ENCODE results near the gene C11orf91. TPM values are rescaled to one million over a fixed set of nuclear protein-coding genes. Genes with fewer than 3 reads are reported as not detected.
"Not testable (repeated sequence)": the region's sequence is repeated elsewhere in the genome, so short reads cannot be mapped to it uniquely, and the experiment has no call there.

Gene C11orf91
- total RNA-seq, 1 donor = not detected

DNA sequence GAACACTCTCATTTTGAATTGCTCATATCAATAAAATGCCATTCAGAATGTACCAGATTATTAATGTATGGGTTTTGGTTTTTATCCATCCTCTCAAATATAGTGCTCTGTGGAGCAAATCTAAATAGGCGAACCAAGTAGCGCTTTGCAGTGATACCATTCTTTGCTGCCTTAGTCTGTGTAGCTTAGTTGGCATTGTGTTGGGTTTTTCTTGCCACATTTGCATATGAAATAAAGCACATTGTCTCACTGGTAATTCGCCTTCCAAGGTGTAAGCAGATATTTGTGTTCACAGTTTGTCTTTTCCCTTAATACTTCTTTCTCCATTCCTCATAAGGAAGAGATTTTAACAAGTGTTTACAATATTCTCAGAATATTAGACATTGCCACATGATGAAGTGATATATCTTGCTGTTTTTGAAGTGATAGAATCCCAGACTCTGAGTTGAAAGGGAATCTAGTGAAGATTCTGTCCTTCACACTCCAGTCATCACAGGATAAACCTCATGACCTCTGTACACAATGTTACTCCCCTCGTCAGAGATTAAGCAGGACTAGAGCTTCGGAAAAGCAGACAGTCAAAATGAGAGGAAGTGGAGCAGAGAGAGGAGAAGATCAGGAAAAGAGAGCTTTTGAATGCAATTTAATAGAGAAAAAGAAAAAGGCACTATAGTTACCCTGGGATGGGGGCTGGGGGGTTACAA is 16.5 kb downstream of the C11orf91 start:
- DNase-seq (ENCODE audit: low read depth) = no peak
- no peak overlapping the region for H3K4me3 ChIP-seq (ENCODE audit: low read depth, low read length)
- TF ChIP-seq, protein P1, sequence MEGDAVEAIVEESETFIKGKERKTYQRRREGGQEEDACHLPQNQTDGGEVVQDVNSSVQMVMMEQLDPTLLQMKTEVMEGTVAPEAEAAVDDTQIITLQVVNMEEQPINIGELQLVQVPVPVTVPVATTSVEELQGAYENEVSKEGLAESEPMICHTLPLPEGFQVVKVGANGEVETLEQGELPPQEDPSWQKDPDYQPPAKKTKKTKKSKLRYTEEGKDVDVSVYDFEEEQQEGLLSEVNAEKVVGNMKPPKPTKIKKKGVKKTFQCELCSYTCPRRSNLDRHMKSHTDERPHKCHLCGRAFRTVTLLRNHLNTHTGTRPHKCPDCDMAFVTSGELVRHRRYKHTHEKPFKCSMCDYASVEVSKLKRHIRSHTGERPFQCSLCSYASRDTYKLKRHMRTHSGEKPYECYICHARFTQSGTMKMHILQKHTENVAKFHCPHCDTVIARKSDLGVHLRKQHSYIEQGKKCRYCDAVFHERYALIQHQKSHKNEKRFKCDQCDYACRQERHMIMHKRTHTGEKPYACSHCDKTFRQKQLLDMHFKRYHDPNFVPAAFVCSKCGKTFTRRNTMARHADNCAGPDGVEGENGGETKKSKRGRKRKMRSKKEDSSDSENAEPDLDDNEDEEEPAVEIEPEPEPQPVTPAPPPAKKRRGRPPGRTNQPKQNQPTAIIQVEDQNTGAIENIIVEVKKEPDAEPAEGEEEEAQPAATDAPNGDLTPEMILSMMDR (IDR thresholded peaks at IDR 0.05; ENCODE audit: insufficient read depth, low read length) = no peak

DNA sequence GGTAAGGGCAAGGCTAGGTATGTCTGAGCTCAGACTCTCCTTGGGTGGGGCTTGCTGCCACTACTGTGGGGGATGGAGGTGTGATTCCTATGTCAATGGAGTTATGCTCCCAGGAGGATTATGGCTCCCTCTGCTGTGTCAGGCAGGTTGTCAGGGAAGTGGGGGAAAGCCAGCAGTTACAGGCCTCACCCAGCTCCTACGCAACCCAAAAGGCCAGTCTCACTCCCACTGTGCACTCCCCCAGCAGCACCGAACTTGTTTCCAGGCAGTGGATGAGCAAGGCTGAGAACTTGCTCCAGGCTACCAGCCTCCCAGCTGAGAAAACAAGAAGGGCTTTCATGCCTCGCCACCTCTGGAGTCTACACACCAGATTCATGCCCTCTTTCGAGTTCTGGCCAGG is 18.2 kb downstream of the C11orf91 start:
- TF ChIP-seq, protein P1 (IDR thresholded peaks at IDR 0.05; ENCODE audit: insufficient read depth, low read length) = no peak
- no peak for DNase-seq (ENCODE audit: low read depth)
- H3K4me3 ChIP-seq (ENCODE audit: low read depth, low read length) = no peak overlapping the region

DNA sequence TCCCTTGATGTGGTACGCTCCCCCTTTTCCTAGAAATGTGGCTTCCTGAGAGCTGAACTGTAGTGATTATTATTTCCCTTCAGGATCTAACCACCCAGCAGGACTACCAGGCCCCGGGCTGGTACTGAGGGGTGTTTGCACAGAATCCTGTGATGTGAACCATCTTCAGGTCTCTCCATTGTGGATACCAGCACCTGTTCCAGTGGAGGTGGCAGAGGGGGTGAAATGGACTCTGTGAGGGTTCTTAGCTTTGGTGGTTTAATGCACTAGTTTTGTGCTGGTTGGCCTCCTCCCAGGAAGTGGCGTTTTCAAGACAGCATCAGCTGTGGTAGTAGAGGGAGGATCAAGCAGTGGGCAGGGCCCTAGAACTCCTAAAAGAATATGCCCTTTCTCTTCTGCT is 18.6 kb downstream of the C11orf91 start:
- DNase-seq (ENCODE audit: low read depth) = no peak
- TF ChIP-seq, protein P1 (IDR thresholded peaks at IDR 0.05; ENCODE audit: insufficient read depth, low read length) = no peak
- H3K4me3 ChIP-seq (ENCODE audit: low read depth, low read length) = no peak overlapping the region

DNA sequence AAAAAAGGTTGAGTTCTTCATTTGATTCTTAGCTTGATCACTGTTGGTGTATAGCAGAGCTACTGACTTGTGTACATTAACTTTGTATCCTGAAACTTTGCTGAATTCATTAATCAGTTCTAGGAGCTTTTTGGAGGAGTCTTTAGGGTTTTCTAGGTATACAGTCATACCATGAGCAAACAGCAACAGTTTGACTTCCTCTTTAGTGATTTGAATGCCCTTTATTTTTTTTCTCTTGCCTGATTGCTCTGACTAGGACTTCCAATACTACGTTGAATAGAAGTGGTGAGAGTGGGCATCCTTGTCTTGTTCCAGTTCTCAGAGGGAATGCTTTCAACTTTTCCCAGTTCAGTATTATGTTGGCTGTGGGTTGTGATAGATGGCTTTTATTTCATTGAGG is 22.0 kb downstream of the C11orf91 start:
- not testable (repeated sequence) for DNase-seq (ENCODE audit: low read depth); H3K4me3 ChIP-seq (ENCODE audit: low read depth, low read length)

DNA sequence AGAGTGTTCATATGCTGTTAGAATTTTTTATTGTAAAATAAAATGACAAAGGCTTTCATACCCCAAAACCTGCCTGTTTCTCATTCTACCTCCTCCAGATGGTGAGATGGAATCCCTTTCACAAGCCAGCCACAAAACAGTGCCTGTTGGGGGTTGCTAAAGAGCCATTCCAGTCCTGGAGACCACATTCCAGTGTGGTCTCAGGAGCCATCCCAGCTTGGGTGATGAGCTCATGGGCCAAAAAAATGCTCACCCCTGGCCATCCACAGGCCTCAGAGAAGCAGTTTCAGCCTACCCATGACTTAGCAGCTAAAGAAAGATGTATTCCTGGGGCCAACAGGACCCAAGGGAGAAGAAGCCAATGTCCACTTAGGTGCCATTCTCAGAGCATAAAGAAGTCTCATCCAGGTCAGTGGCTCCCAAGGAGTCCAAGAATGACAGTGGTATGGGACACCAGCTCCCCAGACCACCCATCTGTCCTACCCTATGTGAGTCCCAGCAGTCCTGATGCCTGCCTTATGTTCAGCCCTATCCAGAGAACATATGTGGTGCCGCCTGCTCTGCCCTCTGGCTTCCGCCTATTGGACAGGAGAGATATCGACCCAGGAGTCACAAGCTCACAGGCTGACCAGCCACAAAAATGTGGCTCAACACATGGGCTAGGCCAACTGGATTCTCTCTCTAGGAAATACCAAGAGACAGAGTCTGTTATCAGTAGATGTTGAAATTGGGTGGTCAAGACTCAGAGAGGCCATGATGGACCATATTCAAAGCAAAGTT is 26.4 kb downstream of the C11orf91 start:
- TF ChIP-seq, protein P1 (IDR thresholded peaks at IDR 0.05; ENCODE audit: insufficient read depth, low read length) = no peak
- DNase-seq (ENCODE audit: low read depth) = peak; percentile 41

DNA sequence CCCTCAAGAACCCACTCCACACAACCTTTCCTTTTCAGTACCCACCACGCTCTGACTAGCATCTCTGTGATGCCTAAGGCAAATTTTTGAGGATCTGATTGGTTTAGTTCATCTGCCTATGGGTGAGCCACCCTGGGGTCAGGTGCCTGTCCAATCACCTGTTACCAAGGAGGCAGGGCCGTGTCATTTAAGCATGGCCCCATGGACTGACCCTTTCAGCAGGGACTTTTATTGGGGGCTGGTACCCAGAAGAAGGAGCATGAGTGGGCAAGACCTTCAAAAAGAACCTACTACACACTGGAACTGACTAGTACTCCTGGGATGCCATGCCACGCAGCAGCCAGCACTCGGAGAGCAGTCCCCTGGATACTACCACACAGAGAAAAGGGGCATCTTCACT is 28.4 kb downstream of the C11orf91 start:
- DNase-seq (ENCODE audit: low read depth) = no peak
- H3K4me3 ChIP-seq (ENCODE audit: low read depth, low read length) = no peak overlapping the region
- TF ChIP-seq, protein P1 (IDR thresholded peaks at IDR 0.05; ENCODE audit: insufficient read depth, low read length) = no peak

More for the DNA sequence above, 26.4 kb downstream of the C11orf91 start:
- H3K4me3 ChIP-seq (ENCODE audit: low read depth, low read length) = no peak overlapping the region

DNA sequence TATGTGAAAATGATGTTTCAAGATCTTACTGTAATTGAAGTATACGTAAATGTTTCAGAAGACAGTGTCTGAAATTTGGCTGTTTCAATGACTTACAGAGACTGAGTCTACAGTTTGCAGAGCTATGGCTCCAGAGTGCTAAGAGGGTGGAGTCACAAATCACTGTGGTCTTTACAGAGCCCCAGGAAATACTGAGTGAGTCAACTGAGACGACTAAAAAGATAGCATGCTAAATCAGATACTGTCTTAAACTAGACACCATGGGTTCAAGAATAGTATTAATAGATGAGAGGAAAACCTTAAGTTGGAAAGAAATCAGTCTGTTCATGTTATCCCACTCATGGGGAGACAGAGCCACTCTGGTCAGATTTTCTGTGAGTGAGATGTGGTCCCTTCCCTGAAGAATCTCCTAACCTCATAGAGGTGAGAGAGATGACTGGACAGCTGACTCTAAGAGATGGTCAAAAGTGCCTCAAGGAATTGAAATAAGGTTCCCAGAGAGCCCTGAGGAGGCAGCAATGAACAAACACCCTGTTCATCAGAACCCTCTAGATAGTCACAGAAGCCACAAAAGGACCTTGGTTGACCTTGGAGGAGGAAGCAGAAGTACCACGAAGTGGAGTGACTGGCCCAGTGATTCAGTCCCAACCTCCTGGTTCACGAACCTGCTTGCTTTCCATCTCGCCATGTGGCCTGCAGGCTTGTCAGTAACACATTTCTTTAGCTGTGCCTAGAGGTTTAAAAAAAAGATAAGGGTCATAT is 30.2 kb downstream of the C11orf91 start:
- TF ChIP-seq, protein P1 (IDR thresholded peaks at IDR 0.05; ENCODE audit: insufficient read depth, low read length) = no peak

More for the DNA sequence above, 30.2 kb downstream of the C11orf91 start:
- H3K4me3 ChIP-seq (ENCODE audit: low read depth, low read length) = no peak overlapping the region
- peak; percentile 61 for DNase-seq (ENCODE audit: low read depth)
